IPS DF 4.7 (cell line): ENCODE measurements around the gene LRRTM3.

Experiments used
- DNase-seq: peaks from one replicate; pipeline ENCODE4 v3.0.0-alpha.2; 2013; ENCODE audit warnings: low spot score; ENCODE audit errors: extremely low read depth

LRRTM3 gene

DNA sequence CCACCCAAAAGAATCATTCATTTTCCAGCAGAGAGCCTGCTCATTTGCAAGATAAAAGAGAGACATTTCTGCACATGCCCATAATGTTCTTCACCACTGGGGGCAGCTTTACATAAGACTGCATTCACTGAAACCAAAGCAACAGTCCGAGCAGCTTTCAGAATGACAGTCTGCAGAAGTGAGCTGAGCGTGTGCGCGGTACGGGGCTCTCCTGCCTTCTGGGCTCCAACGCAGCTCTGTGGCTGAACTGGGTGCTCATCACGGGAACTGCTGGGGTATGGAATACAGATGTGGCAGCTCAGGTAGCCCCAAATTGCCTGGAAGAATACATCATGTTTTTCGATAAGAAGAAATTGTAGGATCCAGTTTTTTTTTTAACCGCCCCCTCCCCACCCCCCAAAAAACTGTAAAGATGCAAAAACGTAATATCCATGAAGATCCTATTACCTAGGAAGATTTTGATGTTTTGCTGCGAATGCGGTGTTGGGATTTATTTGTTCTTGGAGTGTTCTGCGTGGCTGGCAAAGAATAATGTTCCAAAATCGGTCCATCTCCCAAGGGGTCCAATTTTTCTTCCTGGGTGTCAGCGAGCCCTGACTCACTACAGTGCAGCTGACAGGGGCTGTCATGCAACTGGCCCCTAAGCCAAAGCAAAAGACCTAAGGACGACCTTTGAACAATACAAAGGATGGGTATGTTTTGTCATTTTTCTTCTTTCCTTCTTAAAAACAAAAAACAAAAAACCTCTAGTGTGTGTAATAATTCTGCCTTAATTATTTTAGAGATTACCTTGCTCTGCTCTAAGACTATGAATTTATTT is at the start of gene LRRTM3:
LRRTM3 (plus strand) TSS at position 141 of the 820 bp plus-strand sequence.
- DNase-seq: peak; percentile 91

DNA sequence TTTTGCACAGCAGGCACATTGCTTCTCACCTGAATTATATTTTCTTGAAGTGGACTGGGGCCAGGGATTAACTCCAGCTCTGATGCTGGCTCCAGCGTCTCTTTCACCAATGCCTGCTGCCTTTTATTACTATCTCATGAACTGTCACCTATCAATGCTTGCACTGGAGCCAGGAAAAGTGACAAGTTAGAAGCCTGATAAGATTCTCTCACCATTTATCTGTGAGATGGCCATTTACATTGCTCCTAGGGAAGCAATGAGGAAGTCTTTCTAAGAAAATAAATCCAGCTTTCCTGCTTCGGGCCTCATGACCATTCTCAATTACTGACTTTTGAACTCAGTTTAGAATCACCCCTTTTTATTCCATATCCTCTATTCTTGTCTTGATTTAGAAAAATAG is 48.5 kb upstream of the LRRTM3 start:
- DNase-seq: no peak

- no peak for DNase-seq
Observed at GRCh38 chr10:66880292-66880691, 45.5 kb upstream of the LRRTM3 start.

DNA sequence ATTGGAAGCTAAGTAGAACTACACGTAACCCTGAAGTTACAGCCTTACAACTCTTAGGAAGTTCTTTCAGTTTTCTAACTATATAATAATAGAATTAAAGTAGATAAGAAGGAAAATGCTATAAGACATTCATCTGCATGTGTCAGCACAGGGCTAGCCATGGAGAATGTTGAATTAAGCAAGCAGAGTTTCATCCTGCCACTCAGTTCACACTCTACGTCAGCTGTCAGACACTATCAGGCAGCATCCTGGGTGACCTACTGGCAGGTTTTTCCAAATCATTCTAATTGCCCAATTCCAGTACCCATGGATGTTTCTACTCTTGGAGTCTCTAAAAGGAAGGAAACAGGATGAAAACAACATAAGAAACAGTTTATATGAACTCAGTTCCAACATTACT is 45.0 kb upstream of the LRRTM3 start:
- no peak for DNase-seq

GRCh38 chr10:66881814-66882213 is 44.0 kb upstream of the LRRTM3 start:
- no peak for DNase-seq

GRCh38 chr10:66882271-66882670 is 43.6 kb upstream of the LRRTM3 start:
- no peak for DNase-seq

DNA sequence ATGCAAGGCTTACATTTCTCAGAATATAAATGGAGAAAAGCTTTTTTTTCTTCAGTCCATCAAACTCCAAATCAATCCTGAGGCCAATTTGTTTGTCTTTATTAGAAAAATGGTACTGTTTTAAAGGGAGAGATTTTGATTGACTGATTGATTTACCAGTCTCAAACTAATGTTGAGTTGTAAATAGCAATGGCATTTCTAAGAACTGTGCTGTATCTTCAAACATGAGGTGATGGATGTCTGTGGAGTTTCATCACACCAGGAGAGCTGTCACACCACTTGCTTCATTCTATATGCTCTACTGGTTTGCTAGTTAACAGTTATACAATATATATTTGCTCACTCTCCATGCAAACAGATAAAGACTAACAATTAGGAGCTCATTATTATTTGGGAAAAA is 39.0 kb upstream of the LRRTM3 start:
- DNase-seq: no peak

- DNase-seq: no peak
Observed at GRCh38 chr10:66888237-66888636, 37.6 kb upstream of the LRRTM3 start.

DNA sequence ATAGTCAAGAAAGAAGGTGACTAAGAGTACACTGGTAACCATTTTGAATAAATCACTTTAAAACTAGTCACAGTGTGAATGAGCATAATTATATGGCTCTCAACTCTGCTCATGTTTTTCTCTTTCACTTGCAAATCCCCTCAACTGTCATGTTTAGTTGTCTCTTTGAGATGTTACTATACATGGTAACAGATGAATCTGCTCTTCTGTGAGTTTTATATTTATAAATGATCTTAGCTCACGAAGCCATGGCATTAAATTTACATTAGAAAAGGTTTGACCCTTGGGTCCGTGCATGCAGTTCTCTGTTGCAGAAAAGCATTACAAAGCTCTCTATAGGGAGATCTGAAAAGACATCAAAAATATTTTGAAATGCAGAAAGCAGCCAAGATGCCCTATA is 33.0 kb upstream of the LRRTM3 start:
- no peak for DNase-seq

DNA sequence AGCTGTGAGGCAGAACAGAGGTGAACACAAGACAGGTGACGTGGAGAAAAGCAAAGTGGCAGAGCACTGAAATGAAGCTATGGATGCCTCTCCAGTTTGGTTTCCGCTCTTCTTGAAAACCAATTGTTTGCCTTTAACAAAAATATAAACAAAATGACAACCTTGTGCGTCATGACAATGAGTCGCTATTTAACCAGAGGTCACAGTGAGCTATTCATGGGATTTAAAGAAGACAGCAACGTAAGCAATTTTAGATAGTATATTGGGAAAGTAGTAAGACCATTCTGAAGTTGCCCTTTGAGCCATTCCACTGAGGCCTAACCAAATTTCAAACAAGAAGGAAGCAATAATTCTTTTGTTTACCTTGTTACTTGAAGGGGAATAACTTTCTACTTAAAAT is 15.2 kb upstream of the LRRTM3 start:
- no peak for DNase-seq

GRCh38 chr10:66916030-66916429 is 9.8 kb upstream of the LRRTM3 start:
- no peak for DNase-seq

DNA sequence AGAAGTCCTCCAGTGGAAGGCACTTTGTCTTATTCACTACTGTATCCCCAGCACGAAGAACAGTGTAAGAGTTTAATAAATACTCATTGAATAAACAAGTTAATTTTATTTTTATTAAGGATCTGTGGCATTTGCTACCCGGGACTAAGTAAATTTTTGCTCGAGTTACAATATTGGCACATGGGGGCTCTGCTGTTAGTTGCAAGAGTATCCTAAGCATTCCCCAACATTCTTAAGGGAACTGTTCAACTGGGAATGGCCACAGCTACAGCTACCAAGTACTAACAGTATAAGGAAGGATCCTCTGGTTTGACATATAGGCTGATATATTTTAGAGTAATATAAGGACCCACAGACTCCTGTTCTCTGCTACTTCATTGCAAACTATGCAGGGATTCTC is 8.7 kb upstream of the LRRTM3 start:
- DNase-seq: no peak

DNA sequence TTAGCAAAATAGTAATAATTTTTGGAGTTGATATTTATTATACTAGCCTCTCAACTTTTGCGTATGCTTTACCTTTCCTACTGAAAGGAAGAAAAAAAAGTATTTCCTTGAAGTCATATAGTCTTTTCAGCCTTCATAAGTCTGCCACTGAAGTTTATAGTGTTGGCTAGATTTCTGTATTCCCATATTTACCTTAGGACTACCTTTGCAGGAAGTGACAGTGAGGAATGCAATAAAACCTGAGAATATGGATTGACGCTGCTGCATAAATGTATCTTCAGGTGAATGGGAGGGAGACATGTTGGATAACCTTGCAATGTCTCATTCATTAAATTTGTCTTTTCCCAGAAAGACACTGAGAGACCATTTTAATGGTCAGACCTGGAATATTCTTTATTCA is 6.6 kb upstream of the LRRTM3 start:
- DNase-seq: no peak

DNA sequence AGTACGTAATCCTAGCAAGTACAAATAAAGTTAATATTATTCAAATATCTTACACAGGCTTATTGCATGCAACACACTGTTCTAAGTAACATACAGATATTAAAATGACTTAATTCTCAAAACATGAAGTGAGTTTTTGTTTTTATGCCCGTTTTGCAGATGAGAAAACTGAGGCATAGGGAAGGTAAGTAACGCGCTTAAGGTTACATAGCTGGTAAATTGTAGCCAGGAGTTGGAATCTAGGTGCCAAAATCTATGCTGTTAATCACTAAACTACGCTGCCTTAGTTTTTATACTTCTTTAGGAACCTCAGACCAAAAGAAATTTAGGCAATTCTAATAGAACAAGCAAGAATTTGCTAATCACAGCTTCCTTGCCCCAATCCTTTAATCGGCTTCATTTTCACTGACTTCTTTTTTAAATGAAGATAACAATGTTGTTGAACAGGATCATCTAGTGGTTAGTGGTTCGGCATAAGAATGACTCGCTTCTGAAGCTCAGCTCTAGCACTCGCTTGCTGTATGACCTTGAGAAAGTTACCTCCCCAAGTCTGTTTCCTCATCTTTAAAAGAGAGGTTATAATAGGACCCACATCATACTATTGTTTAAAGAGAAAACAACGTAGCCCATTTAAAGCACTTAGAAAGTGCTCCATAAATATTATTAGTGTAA is 1.0 kb upstream of the LRRTM3 start:
- DNase-seq: no peak

- no peak for DNase-seq
Observed at GRCh38 chr10:66925373-66925772, 463 bp upstream of the LRRTM3 start.

DNA sequence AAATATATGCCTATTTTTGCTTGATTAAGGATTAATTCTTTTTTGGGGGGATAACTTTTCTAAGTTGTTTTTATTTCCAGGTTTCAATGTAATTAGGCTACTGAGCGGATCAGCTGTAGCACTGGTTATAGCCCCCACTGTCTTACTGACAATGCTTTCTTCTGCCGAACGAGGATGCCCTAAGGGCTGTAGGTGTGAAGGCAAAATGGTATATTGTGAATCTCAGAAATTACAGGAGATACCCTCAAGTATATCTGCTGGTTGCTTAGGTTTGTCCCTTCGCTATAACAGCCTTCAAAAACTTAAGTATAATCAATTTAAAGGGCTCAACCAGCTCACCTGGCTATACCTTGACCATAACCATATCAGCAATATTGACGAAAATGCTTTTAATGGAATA is 1.0 kb downstream of the LRRTM3 start:
- no peak for DNase-seq

DNA sequence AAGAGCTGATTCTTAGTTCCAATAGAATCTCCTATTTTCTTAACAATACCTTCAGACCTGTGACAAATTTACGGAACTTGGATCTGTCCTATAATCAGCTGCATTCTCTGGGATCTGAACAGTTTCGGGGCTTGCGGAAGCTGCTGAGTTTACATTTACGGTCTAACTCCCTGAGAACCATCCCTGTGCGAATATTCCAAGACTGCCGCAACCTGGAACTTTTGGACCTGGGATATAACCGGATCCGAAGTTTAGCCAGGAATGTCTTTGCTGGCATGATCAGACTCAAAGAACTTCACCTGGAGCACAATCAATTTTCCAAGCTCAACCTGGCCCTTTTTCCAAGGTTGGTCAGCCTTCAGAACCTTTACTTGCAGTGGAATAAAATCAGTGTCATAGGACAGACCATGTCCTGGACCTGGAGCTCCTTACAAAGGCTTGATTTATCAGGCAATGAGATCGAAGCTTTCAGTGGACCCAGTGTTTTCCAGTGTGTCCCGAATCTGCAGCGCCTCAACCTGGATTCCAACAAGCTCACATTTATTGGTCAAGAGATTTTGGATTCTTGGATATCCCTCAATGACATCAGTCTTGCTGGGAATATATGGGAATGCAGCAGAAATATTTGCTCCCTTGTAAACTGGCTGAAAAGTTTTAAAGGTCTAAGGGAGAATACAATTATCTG is 1.6 kb downstream of the LRRTM3 start:
- DNase-seq: no peak

DNA sequence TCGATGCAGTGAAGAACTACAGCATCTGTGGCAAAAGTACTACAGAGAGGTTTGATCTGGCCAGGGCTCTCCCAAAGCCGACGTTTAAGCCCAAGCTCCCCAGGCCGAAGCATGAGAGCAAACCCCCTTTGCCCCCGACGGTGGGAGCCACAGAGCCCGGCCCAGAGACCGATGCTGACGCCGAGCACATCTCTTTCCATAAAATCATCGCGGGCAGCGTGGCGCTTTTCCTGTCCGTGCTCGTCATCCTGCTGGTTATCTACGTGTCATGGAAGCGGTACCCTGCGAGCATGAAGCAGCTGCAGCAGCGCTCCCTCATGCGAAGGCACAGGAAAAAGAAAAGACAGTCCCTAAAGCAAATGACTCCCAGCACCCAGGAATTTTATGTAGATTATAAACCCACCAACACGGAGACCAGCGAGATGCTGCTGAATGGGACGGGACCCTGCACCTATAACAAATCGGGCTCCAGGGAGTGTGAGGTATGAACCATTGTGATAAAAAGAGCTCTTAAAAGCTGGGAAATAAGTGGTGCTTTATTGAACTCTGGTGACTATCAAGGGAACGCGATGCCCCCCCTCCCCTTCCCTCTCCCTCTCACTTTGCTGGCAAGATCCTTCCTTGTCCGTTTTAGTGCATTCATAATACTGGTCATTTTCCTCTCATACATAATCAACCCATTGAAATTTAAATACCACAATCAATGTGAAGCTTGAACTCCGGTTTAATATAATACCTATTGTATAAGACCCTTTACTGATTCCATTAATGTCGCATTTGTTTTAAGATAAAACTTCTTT is 2.3 kb downstream of the LRRTM3 start:
- DNase-seq: no peak

- DNase-seq: no peak
Observed at GRCh38 chr10:66928776-66929175, 2.9 kb downstream of the LRRTM3 start.

DNA sequence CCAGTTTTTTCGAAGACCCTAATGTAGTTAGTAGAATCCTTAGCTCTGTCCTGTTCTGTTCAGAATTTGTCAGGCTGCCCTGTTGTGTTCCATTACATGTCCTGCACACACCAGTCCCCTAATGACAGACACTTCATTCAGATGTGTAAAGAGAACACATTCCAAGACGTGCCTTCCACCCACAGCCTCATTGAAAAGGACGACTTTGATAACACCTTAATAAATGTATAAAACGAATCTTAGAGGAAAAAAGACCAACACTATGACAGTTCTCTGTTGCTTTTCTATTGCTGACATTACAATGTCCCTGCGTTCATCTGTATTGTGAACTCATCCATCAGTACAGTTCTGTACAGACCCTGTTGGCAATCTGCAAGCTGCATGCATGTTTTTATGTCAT is 3.5 kb downstream of the LRRTM3 start:
- DNase-seq: no peak

DNA sequence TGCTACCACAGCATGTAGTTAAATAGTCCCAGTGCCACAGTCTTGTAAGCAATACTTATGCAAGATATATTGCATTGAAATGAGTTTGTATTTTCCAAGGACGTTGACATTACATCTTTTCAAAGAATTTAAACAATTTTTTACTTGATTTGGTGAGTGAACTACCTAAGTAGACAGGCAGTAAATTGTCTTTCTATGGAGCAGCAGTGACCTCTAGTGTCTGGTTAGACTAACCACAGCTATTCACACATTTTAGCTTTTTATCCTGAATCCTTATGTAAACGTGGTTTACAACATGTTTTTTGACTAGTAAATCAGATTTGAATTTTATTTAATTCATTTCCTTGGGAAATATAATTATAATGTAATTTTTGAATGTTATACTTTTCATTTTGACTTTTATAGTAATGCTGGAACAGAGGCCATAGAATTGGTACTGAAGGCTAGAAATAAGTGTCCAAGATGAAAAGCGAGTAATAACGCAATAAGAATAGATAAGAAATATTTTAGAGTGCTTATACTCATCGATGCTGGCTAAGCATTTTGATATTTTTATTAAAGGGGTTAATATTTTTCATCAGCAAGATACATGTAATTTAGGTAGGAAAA is 5.6 kb downstream of the LRRTM3 start:
- DNase-seq: peak; percentile 46
